Activated gamma-delta T cell (primary cell): ENCODE results near the gene HORMAD2.

ENCODE experiments used
- DNase-seq: peaks from one replicate; lab custom pipeline; 2025; lab: John Stamatoyannopoulos, UW

HORMAD2 gene

GRCh38 chr22:30226192-30226832, 146.0 kb downstream of the HORMAD2 start:
- DNase-seq: no peak
